ENCODE data around the gene PKHD1.

DNA sequence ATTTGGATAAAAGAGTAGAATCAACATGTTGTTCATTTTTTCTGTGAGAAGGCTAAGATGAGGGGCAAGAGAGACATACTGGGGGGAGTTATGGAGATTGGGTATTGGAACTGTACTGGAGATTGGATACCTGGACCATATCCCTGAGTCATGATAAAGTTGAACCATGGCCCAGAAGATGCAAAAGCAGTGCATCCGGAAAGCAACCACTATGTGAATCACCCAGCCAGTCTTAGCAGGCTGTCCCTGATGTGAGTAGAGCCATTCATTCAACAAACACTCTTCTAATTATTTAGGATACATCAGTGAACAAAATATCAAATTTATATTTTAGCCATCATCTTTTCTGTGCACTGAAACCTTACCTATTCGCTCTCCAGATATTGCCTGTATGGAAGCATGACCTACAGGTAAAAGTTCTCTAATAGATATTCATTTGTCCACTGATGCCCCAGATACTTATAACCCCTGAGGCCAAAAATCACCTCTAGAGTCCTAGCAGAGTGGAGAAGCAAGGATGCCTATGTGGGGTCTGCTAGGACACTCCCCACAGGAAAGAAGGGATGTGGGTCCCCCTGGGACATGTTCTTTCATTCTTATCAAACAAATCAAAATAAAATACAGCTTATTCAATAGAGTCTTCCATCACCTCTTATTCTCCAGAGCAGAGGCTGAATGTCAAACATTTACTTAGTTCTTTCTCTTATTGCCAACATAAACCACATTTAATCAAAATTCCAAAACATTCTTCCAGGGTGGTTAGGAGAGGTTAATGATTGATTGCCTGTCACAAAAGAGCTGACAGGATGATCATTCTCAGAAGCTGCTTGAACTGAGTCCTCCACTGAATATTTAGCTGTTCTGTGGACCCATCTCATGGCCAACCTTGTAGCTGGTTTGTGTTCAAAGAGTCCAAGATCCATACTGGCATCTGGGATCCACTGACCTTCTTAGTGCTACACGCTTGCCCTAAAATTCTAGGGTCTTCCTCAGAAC, 37.0 kb upstream of the PKHD1 start:
- TF ChIP-seq NFRKB (IDR thresholded peaks at IDR 0.05) (no peak), HDGF (IDR thresholded peaks at IDR 0.05; ENCODE audit: borderline replicate concordance) (no peak), TARDBP (IDR thresholded peaks at IDR 0.05) (no peak), SP1 (IDR thresholded peaks at IDR 0.05) (no peak), FOXK2 (IDR thresholded peaks at IDR 0.05) (no peak), BHLHE40 (IDR thresholded peaks at IDR 0.05; ENCODE audit: borderline replicate concordance) (no peak), ELF4 (IDR thresholded peaks at IDR 0.05) (no peak), SUZ12 (IDR thresholded peaks at IDR 0.05) (no peak), LEF1 (IDR thresholded peaks at IDR 0.05; ENCODE audit: borderline replicate concordance) (no peak), ZNF384 (IDR thresholded peaks at IDR 0.05) (no peak), FOXM1 (IDR thresholded peaks at IDR 0.05; ENCODE audit: borderline replicate concordance) (no peak), ARNT (IDR thresholded peaks at IDR 0.05) (no peak)
- TF ChIP-seq, protein P1, sequence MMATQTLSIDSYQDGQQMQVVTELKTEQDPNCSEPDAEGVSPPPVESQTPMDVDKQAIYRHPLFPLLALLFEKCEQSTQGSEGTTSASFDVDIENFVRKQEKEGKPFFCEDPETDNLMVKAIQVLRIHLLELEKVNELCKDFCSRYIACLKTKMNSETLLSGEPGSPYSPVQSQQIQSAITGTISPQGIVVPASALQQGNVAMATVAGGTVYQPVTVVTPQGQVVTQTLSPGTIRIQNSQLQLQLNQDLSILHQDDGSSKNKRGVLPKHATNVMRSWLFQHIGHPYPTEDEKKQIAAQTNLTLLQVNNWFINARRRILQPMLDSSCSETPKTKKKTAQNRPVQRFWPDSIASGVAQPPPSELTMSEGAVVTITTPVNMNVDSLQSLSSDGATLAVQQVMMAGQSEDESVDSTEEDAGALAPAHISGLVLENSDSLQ (IDR thresholded peaks at IDR 0.05) = no peak
